Measurements from ENCODE around the gene KPNA5.
A peak's percentile ranks its signal among the peaks of the same experiment; 100 is the strongest.
"Not testable (repeated sequence)": the region's sequence is repeated elsewhere in the genome, so short reads cannot be mapped to it uniquely, and the experiment has no call there.

The KPNA5 gene

DNA sequence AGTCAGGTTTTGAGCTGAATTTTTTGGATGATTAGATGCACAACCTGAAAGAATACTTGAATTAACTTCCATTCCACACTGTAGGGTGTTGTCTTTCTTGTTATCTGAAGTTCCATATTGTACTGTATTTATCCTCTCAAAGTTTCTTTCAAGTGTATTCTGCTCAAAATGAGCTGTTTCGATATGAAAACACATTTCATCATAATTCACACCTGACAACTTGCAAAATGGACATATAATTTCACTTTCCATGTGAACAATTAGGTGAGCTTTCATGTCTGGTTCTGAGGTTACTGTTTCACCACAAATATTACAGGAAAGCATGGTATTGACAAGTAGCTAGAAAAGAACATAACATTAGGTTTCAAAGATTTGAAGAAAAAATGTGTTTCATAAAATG is 14.1 kb upstream of the KPNA5 start:
- Histone ChIP-seq H3K9ac (ENCODE audit: low read depth, low read length) (peak overlapping the region; percentile 20; the same call in 1 of the 2 replicates), H3K27me3 (ENCODE audit: insufficient read depth, low read length) (no peaks in the 10 kb centered on the region), H3K27ac (ENCODE audit: low read length) (no peak overlapping the region), H3K4me1 (ENCODE audit: insufficient read depth, low read length) (peaks cover 7% of the 10 kb centered on the region; the same call in 1 of the 2 replicates), H3K9me3 (ENCODE audit: insufficient read depth, low read depth, low read length) (no peaks in the 10 kb centered on the region), H3K4me3 (ENCODE audit: low read length) (peak overlapping the region; percentile 100; the same call in 1 of the 2 replicates), H3K36me3 (ENCODE audit: insufficient read depth, low read depth, low read length) (no peaks in the 10 kb centered on the region)

GRCh38 chr6:116667623-116668022 is 13.4 kb upstream of the KPNA5 start:
- Histone ChIP-seq H3K9ac (ENCODE audit: low read depth, low read length) (peak overlapping the region; percentile 98), H3K27me3 (ENCODE audit: insufficient read depth, low read length) (no peaks in the 10 kb centered on the region), H3K36me3 (ENCODE audit: insufficient read depth, low read depth, low read length) (no peaks in the 10 kb centered on the region), H3K4me3 (ENCODE audit: low read length) (peak overlapping the region; percentile 100), H3K9me3 (ENCODE audit: insufficient read depth, low read depth, low read length) (no peaks in the 10 kb centered on the region), H3K4me1 (ENCODE audit: insufficient read depth, low read length) (peaks cover 7% of the 10 kb centered on the region; the same call in 1 of the 2 replicates), H3K27ac (ENCODE audit: low read length) (no peak overlapping the region)

- Histone ChIP-seq H3K36me3 (ENCODE audit: insufficient read depth, low read depth, low read length) (no peaks in the 10 kb centered on the region), H3K27me3 (ENCODE audit: insufficient read depth, low read length) (no peaks in the 10 kb centered on the region), H3K9me3 (ENCODE audit: insufficient read depth, low read depth, low read length) (no peaks in the 10 kb centered on the region), H3K27ac (ENCODE audit: low read length) (no peak overlapping the region), H3K4me3 (ENCODE audit: low read length) (no peak overlapping the region), H3K9ac (ENCODE audit: low read depth, low read length) (no peak overlapping the region), H3K4me1 (ENCODE audit: insufficient read depth, low read length) (no peaks in the 10 kb centered on the region)
These were observed 8.7 kb upstream of the KPNA5 start for GRCh38 chr6:116672306-116672705.

DNA sequence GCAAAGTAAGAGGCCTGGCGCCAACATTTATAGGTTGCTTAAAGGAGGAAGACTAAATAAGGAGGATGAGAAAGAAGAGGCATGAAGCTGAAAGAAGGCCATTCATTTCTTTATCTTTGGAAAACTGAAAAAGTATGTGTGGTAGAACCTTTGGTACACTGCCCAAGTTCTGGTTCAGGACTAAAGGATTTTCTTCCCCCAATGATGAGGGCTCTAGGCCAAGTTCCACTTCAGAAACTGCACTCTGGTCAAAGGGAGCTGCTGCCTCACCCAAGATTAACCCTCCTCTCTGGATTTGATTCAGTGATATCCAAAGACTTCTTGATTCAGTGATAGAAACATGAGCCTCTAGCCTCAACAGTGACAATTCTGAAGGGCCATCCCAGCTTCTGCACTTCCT is 5.0 kb upstream of the KPNA5 start:
- Histone ChIP-seq H3K9ac (ENCODE audit: low read depth, low read length) (no peak overlapping the region), H3K4me1 (ENCODE audit: insufficient read depth, low read length) (no peaks in the 10 kb centered on the region), H3K4me3 (ENCODE audit: low read length) (no peak overlapping the region)

GRCh38 chr6:116682334-116682712 is 1.3 kb downstream of the KPNA5 start:
- Histone ChIP-seq H3K4me3 (ENCODE audit: low read length) (peak overlapping the region; percentile 90), H3K9me3 (ENCODE audit: insufficient read depth, low read depth, low read length) (no peaks in the 10 kb centered on the region), H3K27me3 (ENCODE audit: insufficient read depth, low read length) (no peaks in the 10 kb centered on the region), H3K36me3 (ENCODE audit: insufficient read depth, low read depth, low read length) (peaks cover 10% of the 10 kb centered on the region; the same call in 1 of the 2 replicates), H3K9ac (ENCODE audit: low read depth, low read length) (peak overlapping the region; percentile 71; the same call in 1 of the 2 replicates), H3K27ac (ENCODE audit: low read length) (no peak overlapping the region), H3K4me1 (ENCODE audit: insufficient read depth, low read length) (no peaks in the 10 kb centered on the region; the same call in 1 of the 2 replicates)

More for the DNA sequence above, 5.0 kb upstream of the KPNA5 start:
- Histone ChIP-seq H3K27ac (ENCODE audit: low read length) (no peak overlapping the region), H3K27me3 (ENCODE audit: insufficient read depth, low read length) (no peaks in the 10 kb centered on the region), H3K36me3 (ENCODE audit: insufficient read depth, low read depth, low read length) (no peaks in the 10 kb centered on the region), H3K9me3 (ENCODE audit: insufficient read depth, low read depth, low read length) (no peaks in the 10 kb centered on the region)

GRCh38 chr6:116685437-116685993 is 4.5 kb downstream of the KPNA5 start:
- H3K9ac ChIP-seq (ENCODE audit: low read depth, low read length): no peak overlapping the region

GRCh38 chr6:116686475-116687101 is 5.6 kb downstream of the KPNA5 start:
- H3K36me3 ChIP-seq (ENCODE audit: insufficient read depth, low read depth, low read length): peaks cover 12% of the 10 kb centered on the region; the same call in 1 of the 2 replicates
- H3K9me3 ChIP-seq (ENCODE audit: insufficient read depth, low read depth, low read length); H3K27me3 ChIP-seq (ENCODE audit: insufficient read depth, low read length): not testable (repeated sequence)

More at GRCh38 chr6:116685437-116685993, 4.5 kb downstream of the KPNA5 start:
- H3K9me3 ChIP-seq (ENCODE audit: insufficient read depth, low read depth, low read length): no peaks in the 10 kb centered on the region
- H3K4me3 ChIP-seq (ENCODE audit: low read length): no peak overlapping the region
- peaks cover 10% of the 10 kb centered on the region; the same call in 1 of the 2 replicates for H3K36me3 ChIP-seq (ENCODE audit: insufficient read depth, low read depth, low read length)
- no peak overlapping the region for H3K27ac ChIP-seq (ENCODE audit: low read length)
- H3K27me3 ChIP-seq (ENCODE audit: insufficient read depth, low read length): no peaks in the 10 kb centered on the region
- H3K4me1 ChIP-seq (ENCODE audit: insufficient read depth, low read length): no peaks in the 10 kb centered on the region; the same call in 1 of the 2 replicates

DNA sequence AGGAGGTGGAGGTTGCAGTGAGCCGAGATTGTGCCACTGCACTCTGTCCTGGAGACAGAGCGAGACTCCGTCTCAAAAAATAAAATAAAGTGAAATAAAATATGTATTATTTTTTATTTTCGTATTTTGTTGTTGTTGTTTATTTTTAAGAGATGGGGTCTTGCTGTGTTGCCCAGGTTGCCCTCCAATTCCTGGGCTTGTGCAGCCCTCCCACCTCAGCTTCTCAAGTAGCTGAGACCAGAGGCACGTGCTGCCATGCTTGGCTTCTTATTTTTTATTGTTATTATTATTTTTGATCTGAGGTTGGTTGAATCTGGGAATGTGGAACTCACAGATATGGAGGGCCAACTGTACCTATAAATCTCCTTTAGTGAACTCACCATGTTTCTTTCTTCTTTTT is 10.1 kb downstream of the KPNA5 start:
- Histone ChIP-seq H3K27me3 (ENCODE audit: insufficient read depth, low read length) (no peaks in the 10 kb centered on the region), H3K9me3 (ENCODE audit: insufficient read depth, low read depth, low read length) (no peaks in the 10 kb centered on the region), H3K4me1 (ENCODE audit: insufficient read depth, low read length) (no peaks in the 10 kb centered on the region), H3K36me3 (ENCODE audit: insufficient read depth, low read depth, low read length) (peaks cover 10% of the 10 kb centered on the region; the same call in 1 of the 2 replicates), H3K4me3 (ENCODE audit: low read length) (no peak overlapping the region), H3K27ac (ENCODE audit: low read length) (no peak overlapping the region), H3K9ac (ENCODE audit: low read depth, low read length) (no peak overlapping the region)

More at GRCh38 chr6:116686475-116687101, 5.6 kb downstream of the KPNA5 start:
- not testable (repeated sequence) for H3K27ac ChIP-seq (ENCODE audit: low read length); H3K4me3 ChIP-seq (ENCODE audit: low read length); H3K9ac ChIP-seq (ENCODE audit: low read depth, low read length); H3K4me1 ChIP-seq (ENCODE audit: insufficient read depth, low read length)

DNA sequence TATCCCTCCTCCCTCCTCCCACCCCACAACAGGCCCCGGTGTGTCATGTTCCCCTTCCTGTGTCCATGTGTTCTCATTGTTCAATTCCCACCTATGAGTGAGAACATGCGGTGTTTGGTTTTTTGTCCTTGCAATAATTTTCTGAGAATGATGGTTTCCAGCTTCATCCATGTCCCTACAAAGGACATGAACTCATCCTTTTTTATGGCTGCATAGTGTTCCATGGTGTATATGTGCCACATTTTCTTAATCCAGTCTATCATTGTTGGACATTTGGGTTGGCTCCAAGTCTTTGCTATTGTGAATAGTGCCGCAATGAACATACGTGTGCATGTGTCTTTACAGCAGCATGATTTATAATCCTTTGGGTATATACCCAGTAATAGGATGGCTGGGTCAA is 11.9 kb downstream of the KPNA5 start:
- H3K27me3 ChIP-seq (ENCODE audit: insufficient read depth, low read length); H3K27ac ChIP-seq (ENCODE audit: low read length); H3K4me1 ChIP-seq (ENCODE audit: insufficient read depth, low read length); H3K9me3 ChIP-seq (ENCODE audit: insufficient read depth, low read depth, low read length); H3K4me3 ChIP-seq (ENCODE audit: low read length); H3K9ac ChIP-seq (ENCODE audit: low read depth, low read length): not testable (repeated sequence)
- H3K36me3 ChIP-seq (ENCODE audit: insufficient read depth, low read depth, low read length): peaks cover 17% of the 10 kb centered on the region; the same call in 1 of the 2 replicates

DNA sequence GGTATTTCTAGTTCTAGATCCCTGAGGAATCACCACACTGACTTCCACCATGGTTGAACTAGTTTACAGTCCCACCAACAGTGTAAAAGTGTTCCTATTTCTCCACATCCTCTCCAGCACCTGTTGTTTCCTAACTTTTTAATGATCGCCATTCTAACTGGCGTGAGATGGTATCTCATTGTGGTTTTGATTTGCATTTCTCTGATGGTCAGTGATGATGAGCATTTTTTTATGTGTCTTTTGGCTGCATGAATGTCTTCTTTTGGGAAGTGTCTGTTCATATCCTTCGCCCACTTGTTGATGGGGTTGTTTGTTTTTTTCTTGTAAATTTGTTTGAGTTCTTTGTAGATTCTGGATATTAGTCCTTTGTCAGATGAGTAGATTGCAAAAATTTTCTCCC is 12.3 kb downstream of the KPNA5 start:
- not testable (repeated sequence) for H3K4me3 ChIP-seq (ENCODE audit: low read length); H3K27me3 ChIP-seq (ENCODE audit: insufficient read depth, low read length); H3K9ac ChIP-seq (ENCODE audit: low read depth, low read length); H3K27ac ChIP-seq (ENCODE audit: low read length); H3K4me1 ChIP-seq (ENCODE audit: insufficient read depth, low read length); H3K9me3 ChIP-seq (ENCODE audit: insufficient read depth, low read depth, low read length)
- H3K36me3 ChIP-seq (ENCODE audit: insufficient read depth, low read depth, low read length): peaks cover 20% of the 10 kb centered on the region; the same call in 1 of the 2 replicates

DNA sequence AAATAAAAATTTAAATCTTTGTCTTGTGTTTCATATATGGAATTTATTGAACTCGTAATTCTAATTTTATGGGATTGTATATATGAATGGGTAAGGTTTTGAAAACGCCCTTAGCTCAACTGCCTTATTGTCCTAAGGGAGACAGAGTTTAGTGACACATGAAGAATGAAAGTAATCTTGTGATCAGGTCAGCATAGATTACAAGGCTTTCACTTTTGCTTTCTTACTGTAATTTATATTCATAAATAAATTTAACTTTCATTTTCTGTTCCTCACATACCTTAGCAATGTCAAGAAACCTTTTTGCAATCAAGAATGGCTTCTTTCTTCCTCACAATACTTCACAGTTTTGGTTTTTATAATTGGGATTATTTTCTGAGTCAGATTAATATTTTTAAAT is 14.4 kb downstream of the KPNA5 start:
- Histone ChIP-seq H3K4me3 (ENCODE audit: low read length) (no peak overlapping the region), H3K9me3 (ENCODE audit: insufficient read depth, low read depth, low read length) (no peaks in the 10 kb centered on the region), H3K27ac (ENCODE audit: low read length) (no peak overlapping the region), H3K4me1 (ENCODE audit: insufficient read depth, low read length) (no peaks in the 10 kb centered on the region), H3K36me3 (ENCODE audit: insufficient read depth, low read depth, low read length) (peaks cover 36% of the 10 kb centered on the region), H3K9ac (ENCODE audit: low read depth, low read length) (no peak overlapping the region), H3K27me3 (ENCODE audit: insufficient read depth, low read length) (no peaks in the 10 kb centered on the region)

DNA sequence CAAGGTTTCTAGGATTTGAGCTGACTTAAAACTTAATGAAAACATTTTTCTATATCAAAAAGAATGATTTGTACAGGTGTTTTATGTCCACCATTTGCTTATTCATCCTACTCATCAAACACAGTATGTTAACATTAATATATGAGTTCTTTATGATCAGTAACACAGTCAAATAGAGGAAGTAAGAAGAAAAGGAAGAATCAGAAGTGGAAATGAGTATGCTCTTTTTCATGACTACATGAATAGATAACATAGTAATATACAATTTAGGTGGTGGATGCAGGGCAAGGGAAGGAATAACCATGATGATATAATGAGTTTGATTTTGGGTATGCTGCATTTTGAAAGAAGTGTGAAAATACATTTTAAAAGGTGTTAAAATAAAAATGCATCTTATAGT is 16.5 kb downstream of the KPNA5 start:
- Histone ChIP-seq H3K4me3 (ENCODE audit: low read length) (no peak overlapping the region), H3K36me3 (ENCODE audit: insufficient read depth, low read depth, low read length) (peaks cover 41% of the 10 kb centered on the region), H3K9ac (ENCODE audit: low read depth, low read length) (no peak overlapping the region), H3K27me3 (ENCODE audit: insufficient read depth, low read length) (no peaks in the 10 kb centered on the region), H3K9me3 (ENCODE audit: insufficient read depth, low read depth, low read length) (no peaks in the 10 kb centered on the region), H3K4me1 (ENCODE audit: insufficient read depth, low read length) (no peaks in the 10 kb centered on the region), H3K27ac (ENCODE audit: low read length) (no peak overlapping the region)
